HG02970 (cell line): ENCODE measurements around the gene WDR93.

Experiments used
- ATAC-seq: cut with Tn5 transposase; IDR thresholded peaks from one replicate; pipeline ENCODE4 v1.9.1; 2021; ENCODE audit warnings: mild to moderate bottlenecking, moderate library complexity, moderate number of reproducible peaks; ENCODE audit not compliant: unreplicated experiment, low FRiP score

Gene WDR93

DNA sequence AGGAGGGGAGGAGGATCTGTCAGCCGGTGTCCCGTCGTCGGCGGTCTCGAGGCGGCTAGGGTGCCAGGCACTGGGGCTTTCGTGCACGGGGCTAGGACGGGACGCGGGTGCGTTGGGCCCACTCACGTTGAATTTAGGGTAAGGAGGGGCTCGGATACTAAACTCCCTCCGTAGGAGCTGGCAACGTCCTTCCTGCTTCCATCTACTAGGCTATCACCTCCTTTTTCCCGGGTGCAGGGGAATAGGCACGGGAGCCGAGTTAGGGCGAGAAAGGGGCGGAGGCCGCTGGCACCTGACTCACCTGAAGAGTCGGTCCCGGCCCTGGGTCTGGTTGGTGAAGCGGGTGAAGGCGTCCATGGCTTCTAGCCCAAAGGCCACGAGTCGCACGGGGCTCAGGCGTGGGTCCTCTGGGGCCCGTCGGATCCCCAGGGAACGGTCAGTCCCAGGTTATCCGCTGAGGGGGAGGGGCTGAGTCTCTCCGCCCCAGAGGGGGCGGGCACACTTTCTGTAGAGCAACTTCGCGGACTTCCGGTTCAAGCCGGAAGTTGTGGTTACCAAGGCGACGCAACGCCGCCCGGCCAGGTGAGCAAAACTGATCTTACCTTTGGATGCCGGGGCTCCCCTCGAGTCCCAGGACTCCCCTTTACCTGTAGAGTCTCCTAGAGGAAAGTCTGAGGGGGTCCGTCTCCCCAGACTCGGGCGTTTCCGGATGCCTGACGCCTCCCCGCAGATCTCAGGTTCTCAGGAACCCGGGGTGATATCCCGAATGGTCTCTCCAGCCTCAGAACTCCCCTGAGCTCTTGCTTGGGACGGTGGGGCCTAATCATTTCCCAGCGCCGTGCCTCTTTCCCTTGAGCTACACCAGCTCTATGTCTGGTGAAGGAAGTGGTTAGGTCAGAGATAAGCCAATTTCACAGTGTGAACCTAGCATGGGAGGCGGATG, at the start of gene WDR93, which contains the start of gene PEX11A:
WDR93 (plus strand) TSS at position 536 of the 943 bp plus-strand sequence. CDS start 10,936 bp downstream, outside the sequence.
PEX11A (minus strand) TSS at position 479 of the 943 bp plus-strand sequence; CDS start at position 357, 122 bp downstream.
- peak; percentile 85 for ATAC-seq

DNA sequence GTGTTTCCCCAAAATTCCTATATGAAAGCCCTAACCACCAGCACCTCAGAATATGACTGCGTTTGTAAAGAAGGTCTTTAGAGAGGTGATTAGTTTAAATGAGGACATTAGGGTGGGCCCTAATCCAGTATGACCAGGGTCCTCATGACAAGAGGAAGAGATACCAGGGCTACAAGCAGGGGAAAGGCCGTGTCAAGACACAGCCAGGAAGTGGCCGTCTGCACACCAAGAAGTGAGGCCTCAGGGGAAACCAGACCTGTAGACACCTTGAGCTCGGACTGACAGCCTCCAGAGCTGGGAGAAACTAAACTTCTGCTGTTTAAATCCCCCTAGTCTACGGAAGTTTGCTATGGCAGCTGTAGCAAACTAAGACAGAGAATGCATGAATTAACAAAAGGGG, 49.6 kb upstream of the WDR93 start:
- no peak for ATAC-seq

GRCh38 chr15:89642106-89642505, 48.5 kb upstream of the WDR93 start:
- no peak for ATAC-seq

DNA sequence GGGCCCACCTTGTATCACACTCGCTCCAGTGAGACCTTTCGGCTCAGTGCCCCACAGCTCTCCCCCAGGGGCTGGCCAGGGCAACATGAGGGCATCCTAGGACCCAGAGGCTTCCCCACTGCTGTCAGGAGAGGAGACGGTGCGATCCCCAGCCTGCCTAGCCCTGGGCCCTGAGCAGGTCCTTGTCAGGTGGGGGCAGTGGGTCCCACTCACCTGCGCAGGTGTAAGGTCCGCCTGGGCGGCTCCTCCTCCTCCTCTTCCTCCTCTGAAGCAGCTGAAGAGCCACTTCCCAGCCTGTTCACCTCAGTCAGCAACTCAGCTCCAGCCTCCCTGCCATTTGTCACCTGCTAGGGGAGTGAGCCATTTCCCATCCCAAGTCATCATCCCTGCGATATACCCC, 44.9 kb upstream of the WDR93 start:
- ATAC-seq = no peak

DNA sequence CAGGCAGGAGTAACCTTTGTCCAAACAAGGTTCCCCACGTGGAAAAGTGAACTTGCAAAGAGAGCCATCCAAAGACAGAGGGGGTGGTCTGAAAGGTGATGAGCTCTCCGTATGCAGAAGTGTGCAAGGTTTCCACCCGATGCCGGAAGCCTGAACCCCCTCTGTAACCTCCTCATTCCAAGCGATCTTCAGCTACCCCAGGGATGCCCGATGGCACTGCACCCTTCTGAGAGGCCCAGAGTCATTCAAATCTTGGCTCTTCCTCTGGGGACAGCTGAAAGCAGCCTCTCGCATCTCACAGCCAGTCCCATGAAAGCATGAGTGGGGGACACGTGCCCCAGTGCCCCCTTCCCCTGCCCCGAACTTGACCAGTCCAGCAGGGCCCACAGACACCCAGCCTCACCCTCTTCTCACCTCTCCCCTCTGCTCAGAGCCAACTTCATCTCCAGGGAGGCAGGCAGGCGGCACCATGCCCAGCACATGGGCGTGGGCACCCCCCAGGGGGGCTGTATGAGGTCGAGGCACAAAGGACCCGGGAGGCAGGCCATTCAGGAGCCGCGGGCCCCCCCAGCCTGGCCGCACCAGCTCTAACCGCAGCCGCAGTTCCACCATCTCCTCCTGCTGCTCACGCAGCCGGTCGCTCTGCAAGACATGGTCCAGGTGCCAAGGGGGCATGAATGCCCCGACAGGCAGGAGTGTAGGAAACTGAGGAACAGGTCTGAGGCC, 44.0 kb upstream of the WDR93 start:
- ATAC-seq = no peak

DNA sequence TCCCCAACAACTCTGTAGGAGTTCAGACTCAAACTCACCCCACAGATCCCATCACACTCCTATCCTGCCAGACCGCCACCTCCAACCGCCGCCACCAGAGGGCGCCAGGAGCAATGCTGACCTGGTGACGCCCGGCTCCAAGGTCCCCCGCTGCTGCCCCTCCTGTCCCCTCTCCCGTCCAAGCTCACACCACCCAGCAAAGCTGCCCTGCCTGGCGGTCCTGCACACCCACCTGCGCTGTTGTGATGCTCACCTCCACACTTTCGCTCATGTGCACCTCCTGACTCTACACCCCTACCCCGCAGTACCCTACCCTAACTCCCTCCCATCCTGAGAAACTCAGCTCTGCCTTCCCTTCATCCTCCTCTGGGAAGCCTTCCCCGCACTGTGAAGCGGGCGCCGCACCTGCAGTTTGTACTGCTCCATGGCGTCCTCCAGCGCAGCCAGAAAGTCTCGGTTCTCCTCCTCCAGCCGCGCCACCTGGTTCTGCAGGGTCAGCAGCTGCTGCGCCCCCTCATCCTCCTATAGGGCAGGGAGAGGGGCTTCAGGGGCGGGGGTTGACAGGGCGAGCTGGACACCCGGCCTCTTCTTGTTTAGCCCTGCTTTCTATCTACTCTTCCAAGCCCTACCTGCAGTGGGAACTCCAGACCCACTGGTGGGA, 43.3 kb upstream of the WDR93 start:
- ATAC-seq = no peak

GRCh38 chr15:89648106-89649012, 42.3 kb upstream of the WDR93 start:
- no peak for ATAC-seq

GRCh38 chr15:89649013-89649625, 41.5 kb upstream of the WDR93 start:
- no peak for ATAC-seq

DNA sequence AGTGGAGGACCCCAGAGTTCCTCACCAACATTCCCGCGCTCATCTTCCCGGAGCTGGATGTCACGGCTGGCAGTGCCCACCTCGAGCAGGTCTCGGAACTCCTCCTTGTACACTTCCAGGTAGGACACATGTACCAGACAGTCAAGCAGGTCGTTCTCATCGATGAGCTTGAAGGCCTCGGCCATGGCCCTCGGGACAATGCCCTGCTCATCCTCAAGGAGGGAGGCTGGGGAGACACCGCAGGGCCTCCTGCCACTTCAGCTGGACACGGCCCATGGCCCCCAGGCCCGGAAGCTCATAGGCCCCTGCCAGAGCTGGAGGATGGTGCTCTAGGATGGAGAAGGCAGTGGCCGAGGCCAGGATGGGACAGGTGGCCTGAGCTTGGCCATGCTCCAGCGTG, 40.9 kb upstream of the WDR93 start:
- ATAC-seq = no peak

DNA sequence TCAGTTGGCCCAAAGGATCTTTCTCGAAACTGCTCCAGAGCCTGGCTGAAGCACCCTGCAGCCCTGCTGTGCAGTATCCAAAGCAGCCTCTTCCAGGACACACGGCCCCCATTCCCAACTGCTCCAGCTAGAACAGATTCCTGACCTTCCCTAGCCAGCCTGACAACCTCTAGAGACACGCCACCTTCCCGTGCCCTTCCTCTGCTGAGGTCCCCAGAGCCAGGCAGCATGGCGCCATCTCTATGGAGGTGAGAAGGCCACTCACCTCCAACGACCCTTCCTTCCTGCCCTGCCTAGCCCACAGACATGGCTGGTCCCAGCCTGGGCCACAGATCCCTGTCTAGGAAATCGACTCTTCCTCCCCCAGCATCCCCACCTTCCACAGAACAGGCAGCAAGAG, 38.5 kb upstream of the WDR93 start:
- no peak for ATAC-seq

GRCh38 chr15:89652666-89653065, 37.9 kb upstream of the WDR93 start:
- ATAC-seq = no peak

- no peak for ATAC-seq
Measured at GRCh38 chr15:89653578-89653977, 37.0 kb upstream of the WDR93 start.

DNA sequence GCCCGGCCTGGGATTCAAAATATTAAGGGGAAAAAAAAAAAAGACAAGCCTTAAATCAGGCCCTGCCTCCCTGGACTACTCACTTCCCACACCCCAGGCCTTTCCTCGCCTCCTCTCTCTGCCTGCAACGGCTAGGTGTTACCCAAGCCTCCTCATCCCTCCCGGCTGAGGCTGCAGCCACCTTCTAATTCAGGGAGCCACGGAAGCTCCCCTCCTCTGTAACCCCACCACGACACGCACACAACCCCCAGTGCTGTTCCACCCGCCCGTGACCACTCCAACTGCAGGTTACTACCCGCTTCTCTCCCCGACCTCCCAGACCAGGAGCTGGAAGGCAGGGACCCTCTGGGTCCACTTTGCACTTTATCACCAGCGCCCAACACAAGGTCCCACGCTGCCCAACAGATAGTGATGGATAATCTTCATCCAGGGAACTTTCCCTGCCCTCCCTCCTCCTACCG, 36.3 kb upstream of the WDR93 start:
- ATAC-seq = no peak

DNA sequence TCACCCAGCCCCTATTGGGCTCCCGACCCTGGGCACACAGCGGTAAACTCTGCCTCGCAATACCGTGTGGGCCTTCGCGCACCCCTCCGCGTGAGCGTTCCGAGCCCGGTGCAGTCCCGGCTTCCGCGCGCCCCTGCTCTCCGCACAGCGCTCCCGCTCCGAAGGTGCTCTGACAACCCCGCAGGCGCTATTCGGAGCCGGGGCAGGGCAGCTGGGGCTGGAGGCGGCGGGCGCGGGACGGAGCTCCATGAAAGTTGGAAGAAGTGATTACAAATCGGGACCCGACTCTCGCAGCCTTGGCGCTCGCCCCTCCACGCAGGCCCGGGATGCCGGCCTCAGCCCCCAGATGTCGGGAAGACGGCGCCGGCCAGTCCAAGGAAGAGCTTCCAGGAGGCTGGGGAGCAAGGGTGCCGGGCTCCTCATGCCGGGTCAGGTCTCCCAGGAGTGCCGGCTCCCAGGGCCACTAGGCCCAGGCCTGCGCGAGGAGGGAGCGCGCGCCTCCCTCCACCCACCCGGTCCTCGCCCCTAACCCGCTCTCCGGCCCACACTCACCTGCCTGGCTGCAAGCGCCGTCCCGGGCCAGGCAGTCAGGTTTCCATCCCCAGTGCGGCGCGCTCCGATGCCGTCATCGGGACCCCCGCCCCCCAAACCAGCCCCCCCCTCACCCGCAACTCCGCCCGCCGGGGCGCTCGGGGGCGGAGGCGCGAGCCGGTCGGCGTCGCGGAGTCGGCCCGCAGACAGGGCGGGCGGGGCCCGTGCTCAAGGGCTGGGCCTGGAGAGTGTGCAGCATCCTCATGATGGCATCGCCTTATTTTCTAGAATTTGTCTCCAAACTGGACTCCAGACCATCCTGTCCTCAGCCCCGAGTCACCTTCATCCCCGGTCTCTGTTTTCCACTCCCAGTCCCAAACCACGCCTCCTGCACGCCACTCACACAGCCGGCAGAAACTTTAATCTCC, 35.5 kb upstream of the WDR93 start, which contains the start of gene KIF7:
KIF7 (minus strand) TSS at position 621 of the 959 bp plus-strand sequence. CDS start 2,537 bp downstream, outside the sequence.
- ATAC-seq = no peak

DNA sequence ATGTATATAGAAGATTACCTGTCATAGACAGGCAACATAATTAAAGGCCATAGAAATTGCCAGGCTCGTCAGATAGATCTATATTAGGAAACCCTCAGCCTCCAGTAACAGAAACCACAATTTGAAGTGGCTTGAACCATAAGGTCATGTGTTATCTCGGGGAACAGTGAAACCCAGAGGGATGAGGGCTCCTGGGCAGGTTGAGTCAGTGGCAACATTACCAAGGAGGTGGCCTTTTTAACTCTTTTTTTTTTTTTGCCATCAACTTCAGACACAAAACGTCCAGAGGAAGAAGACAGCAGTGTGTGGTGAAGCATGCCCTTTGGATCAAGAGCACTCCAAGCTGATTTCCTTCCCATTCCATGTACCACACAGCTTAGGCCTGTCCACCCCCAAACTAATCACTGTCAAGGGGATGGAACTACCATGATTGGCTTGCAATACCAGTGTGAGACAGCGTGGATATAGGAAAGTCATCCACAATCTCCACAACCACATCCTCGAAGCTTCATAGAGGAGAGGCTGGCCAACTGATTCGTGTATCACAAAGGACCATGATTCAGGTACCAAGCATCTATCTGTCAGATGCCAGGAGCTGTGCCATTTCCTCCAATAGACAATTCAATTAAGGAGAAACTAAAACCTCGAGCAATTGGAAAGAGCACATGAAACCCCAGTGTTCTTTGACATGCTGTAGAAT, 34.3 kb upstream of the WDR93 start:
- ATAC-seq = no peak

- ATAC-seq = no peak
Measured at GRCh38 chr15:89657686-89658200, 32.9 kb upstream of the WDR93 start.

GRCh38 chr15:89659295-89659694, 31.3 kb upstream of the WDR93 start:
- ATAC-seq = no peak
